ENCODE results near the gene PARD3B. TPM values are rescaled to one million over a fixed set of nuclear protein-coding genes. Genes with fewer than 3 reads are reported as not detected.

Gene PARD3B
- total and polyA plus RNA-seq, 2 donors (not counting 1 experiment from before 2014, with no cell fraction given), result 7.4 to 20.6 TPM

DNA sequence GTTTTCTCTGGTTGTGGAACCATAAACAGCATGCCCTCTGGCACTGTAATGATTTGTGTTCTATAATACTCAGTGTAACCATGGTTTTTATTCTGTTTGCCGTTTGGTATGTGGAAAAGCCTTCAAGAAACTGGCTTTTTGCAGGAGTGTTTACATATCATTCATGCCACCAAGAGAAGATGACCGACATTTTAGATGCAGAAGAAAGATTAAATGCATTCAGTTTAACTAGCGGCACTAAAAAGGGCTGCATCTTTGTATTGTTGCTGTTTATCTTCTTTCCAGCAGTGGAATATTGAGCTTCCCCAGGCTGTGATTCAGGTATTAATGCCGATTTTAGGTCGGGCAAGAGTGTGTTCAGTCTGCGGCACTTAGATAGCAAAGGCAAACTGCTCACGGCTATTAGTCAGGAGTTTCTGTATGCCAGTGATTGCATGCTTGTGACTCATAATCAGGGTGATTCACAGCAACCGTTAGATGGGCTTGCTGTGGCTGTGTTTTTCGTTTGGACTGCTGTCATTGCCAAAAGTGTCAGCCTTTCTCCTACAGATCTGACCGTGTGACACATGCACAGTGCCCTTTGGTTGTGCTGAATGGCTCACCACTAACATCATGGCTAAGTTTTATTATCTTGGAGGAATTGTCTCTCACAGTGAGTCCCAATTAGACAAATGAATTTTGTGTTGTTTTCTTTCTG, 479.7 kb downstream of the PARD3B start:
- no peaks in the 10 kb centered on the region for H3K36me3 ChIP-seq (ENCODE audit: control insufficient read depth, insufficient read depth, low read length)
- peak; percentile 94 to 98 for DNase-seq (ENCODE audit: low read depth in 2 of 2)
- peak overlapping the region in 3 of 4 experiments; percentile 9 to 38 (median 37) for H3K4me3 ChIP-seq (replicated peaks in 1 of 4; ENCODE audit: control extremely low read depth in 1 of 4, insufficient read depth in 1 of 4, low read depth in 3 of 4, low read length in 4 of 4)
- H2AFZ ChIP-seq (ENCODE audit: low read length), result peak overlapping the region; percentile 4
- H3K4me1 ChIP-seq (ENCODE audit: control insufficient read depth, extremely low read depth, insufficient read depth, low read length), result peaks cover 8% of the 10 kb centered on the region
- peak overlapping the region; percentile 51 for H3K27ac ChIP-seq (ENCODE audit: insufficient read depth, low read length)
- TF ChIP-seq EZH2 (IDR thresholded peaks at IDR 0.05; ENCODE audit: low read length, missing control alignments) (no peak), CTCF (conservative IDR thresholded peaks at IDR 0.05 in 1 of 2, IDR thresholded peaks at IDR 0.05 in 1 of 2; ENCODE audit: low read depth in 1 of 2, low read length in 2 of 2) (no peak)
- no peaks in the 10 kb centered on the region for H3K79me2 ChIP-seq (ENCODE audit: control insufficient read depth, insufficient read depth, low read length)
- no peak overlapping the region for H3K9ac ChIP-seq (ENCODE audit: insufficient read depth, low read length)
- H4K20me1 ChIP-seq (ENCODE audit: control insufficient read depth, extremely low read depth, insufficient read depth, low read length), result no peaks in the 10 kb centered on the region
- H3K9me3 ChIP-seq (ENCODE audit: control insufficient read depth, insufficient read depth, low read depth, low read length), result no peaks in the 10 kb centered on the region
- H3K4me2 ChIP-seq (ENCODE audit: extremely low read depth, insufficient read depth, low read length), result peak overlapping the region; percentile 44
- H3K27me3 ChIP-seq (ENCODE audit: control insufficient read depth, insufficient read depth, low read length), result no peaks in the 10 kb centered on the region

GRCh38 chr2:205025580-205026240, 480.4 kb downstream of the PARD3B start:
- Histone ChIP-seq H3K4me3 (replicated peaks in 1 of 4; ENCODE audit: control extremely low read depth in 1 of 4, insufficient read depth in 1 of 4, low read depth in 3 of 4, low read length in 4 of 4) (peak overlapping the region in 2 of 4 experiments; percentile 15 to 37), H2AFZ (ENCODE audit: low read length) (no peak overlapping the region), H3K36me3 (ENCODE audit: control insufficient read depth, insufficient read depth, low read length) (no peaks in the 10 kb centered on the region), H3K4me2 (ENCODE audit: extremely low read depth, insufficient read depth, low read length) (peak overlapping the region; percentile 44), H3K79me2 (ENCODE audit: control insufficient read depth, insufficient read depth, low read length) (no peaks in the 10 kb centered on the region), H3K4me1 (ENCODE audit: control insufficient read depth, extremely low read depth, insufficient read depth, low read length) (peaks cover 8% of the 10 kb centered on the region), H3K9me3 (ENCODE audit: control insufficient read depth, insufficient read depth, low read depth, low read length) (no peaks in the 10 kb centered on the region), H3K27me3 (ENCODE audit: control insufficient read depth, insufficient read depth, low read length) (no peaks in the 10 kb centered on the region), H3K27ac (ENCODE audit: insufficient read depth, low read length) (peak overlapping the region; percentile 51), H4K20me1 (ENCODE audit: control insufficient read depth, extremely low read depth, insufficient read depth, low read length) (no peaks in the 10 kb centered on the region), H3K9ac (ENCODE audit: insufficient read depth, low read length) (no peak overlapping the region)
- no peak for TF ChIP-seq EZH2 (IDR thresholded peaks at IDR 0.05; ENCODE audit: low read length, missing control alignments)
- no peak for TF ChIP-seq CTCF (conservative IDR thresholded peaks at IDR 0.05 in 1 of 2, IDR thresholded peaks at IDR 0.05 in 1 of 2; ENCODE audit: low read depth in 1 of 2, low read length in 2 of 2)
- DNase-seq (ENCODE audit: low read depth in 2 of 2), result no peak

GRCh38 chr2:205030695-205031094, 485.4 kb downstream of the PARD3B start:
- TF ChIP-seq CTCF (conservative IDR thresholded peaks at IDR 0.05 in 1 of 2, IDR thresholded peaks at IDR 0.05 in 1 of 2; ENCODE audit: low read depth in 1 of 2, low read length in 2 of 2), result no peak
- no peak for TF ChIP-seq EZH2 (IDR thresholded peaks at IDR 0.05; ENCODE audit: low read length, missing control alignments)
- Histone ChIP-seq H3K9ac (ENCODE audit: insufficient read depth, low read length) (no peak overlapping the region), H3K36me3 (ENCODE audit: control insufficient read depth, insufficient read depth, low read length) (no peaks in the 10 kb centered on the region), H3K4me1 (ENCODE audit: control insufficient read depth, extremely low read depth, insufficient read depth, low read length) (peaks cover 3% of the 10 kb centered on the region), H2AFZ (ENCODE audit: low read length) (no peak overlapping the region), H3K4me2 (ENCODE audit: extremely low read depth, insufficient read depth, low read length) (no peak overlapping the region), H3K79me2 (ENCODE audit: control insufficient read depth, insufficient read depth, low read length) (no peaks in the 10 kb centered on the region), H4K20me1 (ENCODE audit: control insufficient read depth, extremely low read depth, insufficient read depth, low read length) (no peaks in the 10 kb centered on the region), H3K27ac (ENCODE audit: insufficient read depth, low read length) (no peak overlapping the region), H3K27me3 (ENCODE audit: control insufficient read depth, insufficient read depth, low read length) (no peaks in the 10 kb centered on the region), H3K9me3 (ENCODE audit: control insufficient read depth, insufficient read depth, low read depth, low read length) (no peaks in the 10 kb centered on the region), H3K4me3 (replicated peaks in 1 of 4; ENCODE audit: control extremely low read depth in 1 of 4, insufficient read depth in 1 of 4, low read depth in 3 of 4, low read length in 4 of 4) (no peak overlapping the region)
- no peak for DNase-seq (ENCODE audit: low read depth in 2 of 2)

All from fibroblast of lung (primary cell).